IPS-15b (cell line): ENCODE data around the gene RPLP1.
"Not testable (repeated sequence)": the region's sequence is repeated elsewhere in the genome, so short reads cannot be mapped to it uniquely, and the experiment has no call there.

Experiments used
- H3K27me3 ChIP-seq: one replicate; pipeline ENCODE4 v1.6.1; 2013; ENCODE audit warnings: low read length; ENCODE audit not compliant: control insufficient read depth, insufficient read depth
- H3K36me3 ChIP-seq: one replicate; pipeline ENCODE4 v1.6.1; 2013; ENCODE audit warnings: low read length; ENCODE audit not compliant: control insufficient read depth, insufficient read depth
- H3K4me1 ChIP-seq: one replicate; pipeline ENCODE4 v1.6.1; 2013; ENCODE audit warnings: mild to moderate bottlenecking, low read length; ENCODE audit not compliant: control insufficient read depth, insufficient read depth
- H3K4me3 ChIP-seq: one replicate; pipeline ENCODE4 v1.5.1; 2013; ENCODE audit warnings: low read depth, low read length
- H3K9ac ChIP-seq: one replicate; pipeline ENCODE4 v1.6.1; 2013; ENCODE audit warnings: low read depth, mild to moderate bottlenecking, low read length
- H3K9me3 ChIP-seq: one replicate; pipeline ENCODE4 v1.6.1; 2013; ENCODE audit warnings: mild to moderate bottlenecking, low read length; ENCODE audit not compliant: control insufficient read depth, insufficient read depth

The RPLP1 gene

GRCh38 chr15:69444686-69445085 lies 7.9 kb upstream of the RPLP1 start:
- Histone ChIP-seq H3K9ac (no peak overlapping the region), H3K27me3 (no peaks in the 10 kb centered on the region), H3K4me1 (no peaks in the 10 kb centered on the region), H3K4me3 (no peak overlapping the region), H3K36me3 (peaks cover 20% of the 10 kb centered on the region), H3K9me3 (no peaks in the 10 kb centered on the region)

- Histone ChIP-seq H3K9me3 (no peaks in the 10 kb centered on the region), H3K27me3 (no peaks in the 10 kb centered on the region), H3K36me3 (peaks cover 14% of the 10 kb centered on the region), H3K4me1 (no peaks in the 10 kb centered on the region), H3K9ac (no peak overlapping the region), H3K4me3 (no peak overlapping the region)
These were observed 5.7 kb upstream of the RPLP1 start for GRCh38 chr15:69446953-69447352.

GRCh38 chr15:69450221-69450620 lies 2.4 kb upstream of the RPLP1 start:
- not testable (repeated sequence) for H3K4me1 ChIP-seq, H3K9me3 ChIP-seq, H3K9ac ChIP-seq, H3K27me3 ChIP-seq, H3K4me3 ChIP-seq
- H3K36me3 ChIP-seq: peaks cover 22% of the 10 kb centered on the region

- Histone ChIP-seq H3K4me1 (no peaks in the 10 kb centered on the region), H3K36me3 (peaks cover 27% of the 10 kb centered on the region), H3K9ac (no peak overlapping the region)
These were observed 1.5 kb upstream of the RPLP1 start for GRCh38 chr15:69450968-69451695.

GRCh38 chr15:69451951-69452691 lies 497 bp upstream of the RPLP1 start:
- no peaks in the 10 kb centered on the region for H3K27me3 ChIP-seq
- H3K9me3 ChIP-seq: no peaks in the 10 kb centered on the region
- no peaks in the 10 kb centered on the region for H3K4me1 ChIP-seq
- H3K9ac ChIP-seq: peak overlapping the region; percentile 70
- H3K4me3 ChIP-seq: peak overlapping the region; percentile 65
- peaks cover 20% of the 10 kb centered on the region for H3K36me3 ChIP-seq

More at GRCh38 chr15:69450968-69451695, 1.5 kb upstream of the RPLP1 start:
- no peaks in the 10 kb centered on the region for H3K9me3 ChIP-seq
- H3K27me3 ChIP-seq: no peaks in the 10 kb centered on the region
- no peak overlapping the region for H3K4me3 ChIP-seq

GRCh38 chr15:69454953-69455352 lies 2.3 kb downstream of the RPLP1 start:
- H3K9me3 ChIP-seq: no peaks in the 10 kb centered on the region
- H3K4me1 ChIP-seq: no peaks in the 10 kb centered on the region
- H3K4me3 ChIP-seq: peak overlapping the region; percentile 65
- H3K27me3 ChIP-seq: no peaks in the 10 kb centered on the region
- peaks cover 16% of the 10 kb centered on the region for H3K36me3 ChIP-seq
- peak overlapping the region; percentile 2 for H3K9ac ChIP-seq

- no peaks in the 10 kb centered on the region for H3K4me1 ChIP-seq
- H3K27me3 ChIP-seq: no peaks in the 10 kb centered on the region
- H3K36me3 ChIP-seq: peaks cover 16% of the 10 kb centered on the region
- no peak overlapping the region for H3K9ac ChIP-seq
- H3K4me3 ChIP-seq: no peak overlapping the region
- H3K9me3 ChIP-seq: no peaks in the 10 kb centered on the region
These were observed 3.9 kb downstream of the RPLP1 start for GRCh38 chr15:69456208-69457166.

GRCh38 chr15:69457304-69458280 lies 5.0 kb downstream of the RPLP1 start:
- Histone ChIP-seq H3K36me3 (peaks cover 16% of the 10 kb centered on the region), H3K4me3 (no peak overlapping the region), H3K9me3 (no peaks in the 10 kb centered on the region), H3K9ac (no peak overlapping the region), H3K4me1 (no peaks in the 10 kb centered on the region), H3K27me3 (no peaks in the 10 kb centered on the region)

GRCh38 chr15:69459066-69459465 lies 6.4 kb downstream of the RPLP1 start:
- peaks cover 16% of the 10 kb centered on the region for H3K36me3 ChIP-seq
- H3K4me3 ChIP-seq: no peak overlapping the region

GRCh38 chr15:69460481-69460880 lies 7.9 kb downstream of the RPLP1 start:
- H3K4me3 ChIP-seq: no peak overlapping the region
- no peaks in the 10 kb centered on the region for H3K27me3 ChIP-seq
- no peaks in the 10 kb centered on the region for H3K9me3 ChIP-seq
- peaks cover 4% of the 10 kb centered on the region for H3K36me3 ChIP-seq
- no peak overlapping the region for H3K9ac ChIP-seq
- no peaks in the 10 kb centered on the region for H3K4me1 ChIP-seq

More at GRCh38 chr15:69459066-69459465, 6.4 kb downstream of the RPLP1 start:
- Histone ChIP-seq H3K27me3 (no peaks in the 10 kb centered on the region), H3K9ac (no peak overlapping the region), H3K4me1 (no peaks in the 10 kb centered on the region), H3K9me3 (no peaks in the 10 kb centered on the region)
